H1 (cell line): ENCODE data around the gene TTLL9. TPM values are rescaled to one million over a fixed set of nuclear protein-coding genes. Genes with fewer than 3 reads are reported as not detected.

Experiments
- FOSL1 ChIP-seq: IDR thresholded peaks from 2 replicates; pipeline ENCODE4 v1.6.1; 2011; ENCODE audit warnings: mild to moderate bottlenecking, low read depth, low read length, moderate library complexity; ENCODE audit not compliant: insufficient read depth
- MAFK ChIP-seq: IDR thresholded peaks from 2 replicates; pipeline ENCODE4 v1.6.1; 2012; ENCODE audit warnings: low read depth, mild to moderate bottlenecking, improper control_type of control experiment, low read length
- RAD21 ChIP-seq, 2 experiments: IDR thresholded peaks in 1 of 2; conservative IDR thresholded peaks in 1 of 2; 2 replicates each; pipeline ENCODE4 v1.6.1; 2011; ENCODE audit warnings: low read depth in 2 of 2, low read length in 2 of 2, improper control_type of control experiment in 1 of 2, inconsistent platforms in 1 of 2, mild to moderate bottlenecking in 1 of 2, moderate library complexity in 1 of 2
- TBP ChIP-seq: IDR thresholded peaks from 2 replicates; pipeline ENCODE4 v1.6.1; 2011; ENCODE audit warnings: low read depth, low read length, improper control_type of control experiment
- TCF12 ChIP-seq: IDR thresholded peaks from 2 replicates; pipeline ENCODE4 v1.6.1; 2011; ENCODE audit warnings: low read depth, mild to moderate bottlenecking, low read length
- polyA plus RNA-seq, 7 experiments: library from polyadenylated mRNA; depleted of rRNA in 3 of 7; stranded (reverse) in 5 of 7; unstranded in 2 of 7; fragments of >200 nt in 5 of 7; fragments of 200-250 nt in 2 of 7; gene quantifications; 1 replicate in 5 of 7; 2 replicates in 1 of 7; 4 replicates in 1 of 7; pipeline versions ENCODE4 v1.2.1 to v1.2.3, GENCODE V29; 2011 to 2013; ENCODE audit warnings: missing spikeins in 2 of 7, mixed read lengths in 2 of 7
- total RNA-seq: library from RNA; stranded (reverse); fragmentation: NEBNext Ultra II Directional; extraction: Animal tissue kit (Norgen Biotek cat#: 25700); gene quantifications from 2 replicates; pipeline ENCODE4 v1.2.1, GENCODE V29; 2021
- TF ChIP-seq, protein P1 (sequence below): IDR thresholded peaks from 2 replicates; pipeline ENCODE4 v1.6.1; 2012; ENCODE audit warnings: inconsistent platforms

The TTLL9 gene
- total and polyA plus RNA-seq, 2 of the 8 experiments (the other 6 are each of a cell fraction or from before 2014, with no cell fraction given) = 0.06 TPM; not detected in 1

DNA sequence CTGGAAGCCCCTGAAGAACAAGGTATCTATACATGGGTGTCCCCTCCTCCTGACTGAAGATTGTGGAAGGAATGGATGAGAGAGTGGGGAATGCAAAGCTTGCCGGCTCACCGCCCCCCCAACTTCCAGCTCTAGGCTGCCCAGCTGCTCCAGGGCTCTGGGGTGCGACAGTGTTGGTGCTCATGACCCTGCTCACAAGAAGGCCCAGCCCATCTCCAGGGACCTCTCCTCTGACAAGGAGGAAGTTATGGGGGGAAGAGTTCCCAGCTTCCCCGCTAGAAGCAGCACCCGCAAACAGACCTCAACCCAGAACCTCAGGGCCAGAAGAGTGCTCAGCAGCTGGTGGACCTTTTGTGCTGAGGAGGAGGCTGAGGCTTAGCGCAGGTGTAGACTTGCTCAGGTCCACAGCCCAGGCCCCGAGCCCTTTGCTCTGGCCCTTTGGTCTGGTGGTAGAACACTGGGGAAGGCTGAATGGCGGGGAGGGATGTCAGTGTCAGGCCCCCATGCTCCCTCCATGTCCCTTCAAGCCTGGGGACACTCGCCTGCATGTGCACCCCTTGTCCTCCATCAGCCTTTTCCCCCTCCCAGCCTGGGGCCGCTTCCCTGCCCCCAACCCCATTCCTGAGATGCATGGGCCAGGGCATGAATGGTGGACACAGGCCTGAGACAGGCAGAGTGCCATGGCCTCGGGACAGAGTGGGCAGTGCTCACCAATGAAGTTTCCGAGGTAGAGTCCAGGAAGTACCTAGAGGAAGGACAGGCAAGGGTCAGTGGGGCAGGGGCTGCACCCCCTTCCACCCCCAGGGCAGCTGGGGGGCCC lies 1.4 kb upstream of the TTLL9 start (continued):
- TF ChIP-seq, protein P1, sequence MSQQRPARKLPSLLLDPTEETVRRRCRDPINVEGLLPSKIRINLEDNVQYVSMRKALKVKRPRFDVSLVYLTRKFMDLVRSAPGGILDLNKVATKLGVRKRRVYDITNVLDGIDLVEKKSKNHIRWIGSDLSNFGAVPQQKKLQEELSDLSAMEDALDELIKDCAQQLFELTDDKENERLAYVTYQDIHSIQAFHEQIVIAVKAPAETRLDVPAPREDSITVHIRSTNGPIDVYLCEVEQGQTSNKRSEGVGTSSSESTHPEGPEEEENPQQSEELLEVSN = no peak
- TF ChIP-seq TBP = no peak
- no peak for TF ChIP-seq TCF12
- TF ChIP-seq FOSL1 = no peak
- no peak for TF ChIP-seq RAD21 (IDR thresholded peaks at IDR 0.05 in 1 of 2, conservative IDR thresholded peaks at IDR 0.05 in 1 of 2; ENCODE audit: low read depth in 2 of 2, low read length in 2 of 2)
- no peak for TF ChIP-seq MAFK
